KOPT-K1 (cell line): ENCODE measurements around the gene SLC25A13.

Experiments
- H3K27ac ChIP-seq: fragments of 200-600 bp; sonication (generic); 2 replicates; pipeline ENCODE4 v1.5.1; 2016; ENCODE audit warnings: antibody characterized with exemption, mild to moderate bottlenecking, low read depth, low read length; ENCODE audit not compliant: poor library complexity, severe bottlenecking
- H3K36me3 ChIP-seq: fragments of 200-600 bp; sonication (generic); 2 replicates; pipeline ENCODE4 v1.5.1; 2017; ENCODE audit warnings: antibody characterized with exemption, mild to moderate bottlenecking, low read length, moderate library complexity; ENCODE audit not compliant: insufficient read depth
- H3K9me3 ChIP-seq: fragments of 200-600 bp; sonication (generic); 2 replicates; pipeline ENCODE4 v1.5.1; 2017; ENCODE audit warnings: antibody characterized with exemption, low read length, mild to moderate bottlenecking; ENCODE audit not compliant: insufficient read depth, poor library complexity, severe bottlenecking

SLC25A13 gene

DNA sequence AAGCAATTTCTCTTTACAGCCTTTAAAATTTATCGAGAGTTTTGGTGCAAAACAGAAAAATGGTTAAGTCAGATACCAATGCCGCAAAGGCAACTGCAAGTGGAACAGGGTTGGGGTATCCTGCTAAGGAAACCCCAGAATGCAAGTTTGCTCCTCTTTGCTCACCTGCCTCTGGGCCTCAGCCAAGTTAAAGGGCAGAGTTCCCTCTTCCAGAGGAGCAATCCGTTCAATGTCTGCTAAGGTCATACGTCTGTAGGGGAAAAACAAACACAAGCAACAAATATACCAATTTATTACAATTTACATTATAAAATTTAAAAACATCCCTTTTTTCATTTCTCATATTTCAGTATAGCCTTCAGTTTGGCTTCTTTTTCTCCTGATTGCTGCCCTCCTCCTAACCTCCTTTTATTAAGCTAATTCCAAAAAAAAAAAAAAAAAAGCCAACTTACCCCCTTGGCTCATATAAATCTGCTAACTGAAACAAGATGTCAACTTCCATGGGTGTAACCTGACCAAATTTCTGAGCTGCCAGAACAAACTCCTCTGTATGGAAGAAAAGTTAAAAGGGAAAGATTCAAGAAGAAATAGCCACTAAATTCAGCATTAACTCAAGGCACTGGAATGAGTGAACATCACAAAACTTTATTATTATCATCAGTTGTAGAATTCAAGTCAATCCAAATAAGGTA lies 132.6 kb downstream of the SLC25A13 start:
- H3K36me3 ChIP-seq = peaks cover 5% of the 10 kb centered on the region; the same call in 1 of the 2 replicates
- H3K9me3 ChIP-seq = no peaks in the 10 kb centered on the region
- H3K27ac ChIP-seq = no peak overlapping the region

DNA sequence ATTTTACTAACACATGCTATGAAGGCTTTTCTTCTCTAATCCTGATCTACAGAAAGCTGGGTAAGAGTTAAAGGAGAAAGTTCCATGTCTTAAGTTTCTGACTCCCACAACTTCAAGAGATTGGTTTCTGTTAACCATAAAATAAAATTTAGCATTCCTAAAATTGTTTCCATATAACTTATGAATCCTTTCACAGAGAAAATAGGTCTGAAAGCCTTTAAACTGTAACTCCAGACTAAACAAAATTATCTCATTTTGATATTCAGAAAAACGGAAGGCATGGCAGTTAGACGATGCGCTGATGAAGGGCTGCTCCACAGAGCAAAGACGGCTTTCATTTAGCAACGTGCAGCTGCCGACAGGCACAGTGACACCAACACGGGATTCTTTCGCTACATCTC lies 133.3 kb downstream of the SLC25A13 start:
- Histone ChIP-seq H3K36me3 (peaks cover 7% of the 10 kb centered on the region; the same call in 1 of the 2 replicates), H3K27ac (no peak overlapping the region), H3K9me3 (no peaks in the 10 kb centered on the region)

DNA sequence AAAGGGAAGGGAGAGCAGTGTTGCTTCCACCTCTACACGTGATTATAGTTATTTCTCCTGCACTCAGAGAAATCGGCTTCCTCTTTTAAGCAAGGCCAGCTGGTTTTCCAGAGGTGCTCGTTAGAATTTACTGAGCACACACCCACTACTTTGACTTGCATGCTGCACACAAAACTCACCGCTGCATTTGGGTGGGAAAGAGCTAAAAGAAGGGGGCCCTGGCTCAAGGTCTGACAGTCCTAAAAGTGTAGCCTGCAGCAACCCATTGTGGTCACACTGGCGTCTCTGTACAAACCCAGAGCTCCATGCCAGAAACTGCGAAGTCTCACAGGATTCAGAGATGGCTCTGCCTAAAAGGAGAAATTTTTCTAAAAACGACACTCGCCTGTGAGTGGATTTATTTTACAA lies 133.7 kb downstream of the SLC25A13 start:
- Histone ChIP-seq H3K9me3 (no peaks in the 10 kb centered on the region), H3K36me3 (peaks cover 11% of the 10 kb centered on the region; the same call in 1 of the 2 replicates), H3K27ac (no peak overlapping the region)

DNA sequence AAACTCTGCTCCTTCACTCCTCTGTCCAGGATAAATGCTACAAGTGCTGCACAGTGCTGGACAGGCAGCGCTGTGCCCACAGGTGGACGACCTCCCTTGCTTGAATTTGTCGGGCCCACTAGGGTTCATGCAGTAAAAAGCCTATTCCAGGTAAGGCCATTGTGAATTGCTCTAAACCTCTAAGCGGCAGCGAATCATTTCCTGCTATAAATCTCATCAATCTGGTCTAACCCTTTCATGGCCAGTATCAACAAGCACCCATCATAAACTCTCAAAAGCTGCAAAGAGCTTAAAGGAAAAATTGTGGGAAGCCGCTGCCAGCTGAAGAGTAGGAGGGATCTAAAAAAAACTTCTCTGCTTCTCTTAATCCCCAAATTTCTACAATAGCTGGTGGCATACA lies 134.2 kb downstream of the SLC25A13 start:
- Histone ChIP-seq H3K27ac (no peak overlapping the region), H3K36me3 (peaks cover 15% of the 10 kb centered on the region; the same call in 1 of the 2 replicates)

DNA sequence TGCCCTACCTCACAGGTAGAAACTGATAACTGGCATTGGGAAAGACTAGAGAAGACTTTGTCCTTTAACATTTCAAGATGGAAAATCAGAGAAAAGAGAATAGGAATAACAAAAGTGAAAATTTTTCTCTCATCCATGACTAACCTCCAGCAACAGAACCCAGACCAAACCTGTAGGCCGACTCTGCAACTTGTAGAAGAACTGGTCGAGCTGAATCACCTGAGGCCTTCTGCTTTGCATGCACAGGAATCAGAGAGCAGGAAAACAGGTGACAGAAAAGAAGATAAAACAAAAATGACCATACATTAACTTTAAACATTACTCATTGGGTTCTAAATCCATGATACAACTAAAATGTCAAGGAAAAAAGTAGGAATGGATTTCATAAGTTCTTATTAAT lies 137.1 kb downstream of the SLC25A13 start:
- H3K27ac ChIP-seq = no peak overlapping the region
- H3K9me3 ChIP-seq = no peaks in the 10 kb centered on the region
- H3K36me3 ChIP-seq = peaks cover 12% of the 10 kb centered on the region; the same call in 1 of the 2 replicates

More for the DNA sequence above, 134.2 kb downstream of the SLC25A13 start:
- H3K9me3 ChIP-seq = no peaks in the 10 kb centered on the region

DNA sequence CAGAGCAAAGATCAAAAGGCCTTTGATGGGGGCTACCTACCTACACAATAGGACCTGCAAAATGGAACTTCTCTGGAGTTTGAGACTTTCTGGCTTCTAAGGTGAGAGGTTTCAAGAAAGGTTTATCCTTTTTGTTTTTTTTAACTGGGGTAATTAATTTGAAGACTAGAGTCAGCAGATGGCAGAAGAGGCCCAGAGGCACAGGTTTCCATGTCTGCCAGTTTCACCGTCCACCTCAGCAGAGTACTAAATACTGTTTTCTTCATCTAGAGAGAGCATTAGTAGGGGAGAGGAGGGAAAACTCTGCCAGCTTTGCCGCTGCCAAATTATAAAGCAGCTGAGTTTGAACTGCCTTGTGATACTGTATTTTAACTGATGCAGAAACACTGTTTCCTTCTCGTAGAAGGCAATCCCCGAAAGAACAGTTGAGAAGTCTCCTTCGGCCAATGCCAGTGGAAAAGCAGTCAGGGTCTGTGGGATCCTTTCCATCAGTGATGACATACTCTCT lies 138.7 kb downstream of the SLC25A13 start:
- H3K27ac ChIP-seq = no peak overlapping the region
- H3K9me3 ChIP-seq = no peaks in the 10 kb centered on the region
- H3K36me3 ChIP-seq = peaks cover 12% of the 10 kb centered on the region; the same call in 1 of the 2 replicates

DNA sequence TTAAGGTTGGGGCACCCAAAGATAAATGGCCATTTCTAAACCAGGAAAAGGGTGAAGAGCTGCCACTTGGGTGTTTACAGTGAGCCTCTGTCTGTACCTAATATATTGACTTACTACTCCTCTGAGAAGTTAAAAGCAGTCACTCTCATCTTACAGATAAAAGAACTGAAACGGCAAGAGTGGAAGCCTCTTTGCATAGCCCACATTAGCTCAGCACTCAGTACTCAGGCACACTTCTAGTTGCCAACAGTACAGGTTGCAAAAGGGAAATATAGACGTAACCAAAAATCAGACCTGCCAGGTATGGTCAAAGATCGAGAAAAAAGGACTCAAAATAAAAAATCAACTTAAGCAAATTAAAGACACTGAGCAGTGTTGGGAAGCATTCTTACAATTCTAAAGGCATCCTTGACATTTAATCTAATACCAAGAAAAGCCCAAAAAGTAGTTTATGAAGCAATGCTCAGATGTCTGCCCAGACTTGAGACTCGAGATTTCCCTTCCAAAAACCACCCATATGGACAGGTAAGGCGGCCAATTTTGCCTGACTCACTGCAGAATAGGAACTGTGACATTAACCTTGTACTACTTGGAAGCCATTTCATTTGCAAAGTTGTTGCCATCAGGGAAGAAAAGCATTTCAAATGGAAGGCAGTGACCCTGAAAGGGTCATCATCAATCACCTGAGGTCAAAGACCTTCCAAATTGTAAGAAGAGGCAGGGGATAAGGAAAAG lies 139.3 kb downstream of the SLC25A13 start:
- Histone ChIP-seq H3K36me3 (peaks cover 12% of the 10 kb centered on the region; the same call in 1 of the 2 replicates), H3K27ac (no peak overlapping the region), H3K9me3 (no peaks in the 10 kb centered on the region)

DNA sequence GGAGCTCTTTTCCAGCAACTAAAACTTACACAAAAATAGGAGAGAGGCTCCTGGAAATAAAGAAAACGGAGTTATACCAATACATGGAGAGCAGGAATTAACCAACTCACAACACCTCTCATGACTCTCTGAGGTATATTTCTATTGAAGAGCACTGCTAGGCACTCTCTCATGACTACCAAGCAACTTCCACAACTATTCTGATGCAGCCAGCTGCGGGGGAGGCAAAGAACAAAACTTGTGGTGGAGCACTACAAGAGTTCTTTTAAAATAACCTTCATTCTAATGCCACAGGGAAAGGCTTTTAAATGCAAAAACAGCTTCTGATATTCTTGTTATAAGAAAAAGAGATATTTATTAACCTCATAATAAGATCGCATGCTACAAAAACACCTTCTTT lies 140.7 kb downstream of the SLC25A13 start:
- Histone ChIP-seq H3K27ac (no peak overlapping the region), H3K36me3 (peaks cover 12% of the 10 kb centered on the region; the same call in 1 of the 2 replicates), H3K9me3 (no peaks in the 10 kb centered on the region)

DNA sequence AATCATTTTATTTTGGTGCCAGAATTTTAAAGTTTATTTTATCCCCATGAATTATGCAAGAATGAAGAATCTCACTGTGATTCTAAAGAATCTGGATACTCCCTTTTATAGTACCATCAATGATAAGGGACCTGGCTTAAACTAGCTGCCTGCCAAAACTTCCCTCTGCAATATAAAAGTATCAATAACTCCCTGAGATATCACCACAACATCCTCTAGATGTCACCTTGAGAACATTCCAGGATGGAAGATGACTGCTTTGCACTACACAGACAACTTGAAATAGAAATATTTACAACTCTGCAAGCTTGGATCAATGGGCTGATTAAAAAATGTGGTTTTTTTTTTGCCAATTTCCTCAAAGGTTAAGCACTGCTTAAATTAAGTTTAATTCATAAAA lies 142.1 kb downstream of the SLC25A13 start:
- Histone ChIP-seq H3K36me3 (peaks cover 12% of the 10 kb centered on the region; the same call in 1 of the 2 replicates), H3K27ac (no peak overlapping the region), H3K9me3 (no peaks in the 10 kb centered on the region)

DNA sequence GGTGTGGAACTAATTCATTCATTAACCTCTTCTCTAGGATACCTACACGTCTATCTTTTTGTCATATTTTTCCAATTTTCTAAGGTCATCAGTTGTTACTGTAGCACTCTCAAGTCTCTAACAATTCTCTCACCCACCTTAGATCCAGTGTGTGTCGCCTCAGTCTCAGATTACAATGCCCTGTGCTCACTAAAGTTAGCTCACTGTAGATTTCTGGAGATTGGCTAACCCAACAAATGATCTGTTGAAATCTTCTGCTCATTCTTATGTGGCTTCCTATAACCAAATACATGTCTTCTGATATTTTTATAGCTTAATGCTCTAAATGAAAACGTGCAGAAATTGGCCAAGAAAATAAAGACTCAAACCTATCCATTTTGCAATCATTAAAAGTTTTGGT lies 142.6 kb downstream of the SLC25A13 start:
- H3K9me3 ChIP-seq = no peaks in the 10 kb centered on the region
- H3K36me3 ChIP-seq = peaks cover 12% of the 10 kb centered on the region; the same call in 1 of the 2 replicates
- H3K27ac ChIP-seq = no peak overlapping the region

DNA sequence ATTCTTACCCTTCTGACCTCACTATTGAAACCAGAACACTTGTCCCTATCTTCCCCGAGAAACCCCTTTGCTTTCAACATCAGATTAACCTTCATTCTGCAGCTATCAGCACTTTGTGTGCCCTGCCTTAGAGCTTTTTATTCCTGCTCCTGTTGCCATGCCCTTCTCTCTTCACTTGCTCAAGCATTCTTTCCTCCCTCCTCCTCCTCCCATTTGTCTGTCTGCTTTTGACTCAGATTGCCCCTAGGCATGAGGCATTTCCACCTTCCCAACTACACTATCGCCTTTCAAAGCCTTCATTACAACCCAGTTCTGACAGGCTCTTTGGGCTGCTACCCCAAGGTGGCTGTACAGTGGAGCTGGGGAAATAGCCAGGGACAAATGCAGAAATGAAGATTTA lies 143.3 kb downstream of the SLC25A13 start:
- Histone ChIP-seq H3K27ac (no peak overlapping the region), H3K36me3 (peaks cover 9% of the 10 kb centered on the region; the same call in 1 of the 2 replicates), H3K9me3 (no peaks in the 10 kb centered on the region)

DNA sequence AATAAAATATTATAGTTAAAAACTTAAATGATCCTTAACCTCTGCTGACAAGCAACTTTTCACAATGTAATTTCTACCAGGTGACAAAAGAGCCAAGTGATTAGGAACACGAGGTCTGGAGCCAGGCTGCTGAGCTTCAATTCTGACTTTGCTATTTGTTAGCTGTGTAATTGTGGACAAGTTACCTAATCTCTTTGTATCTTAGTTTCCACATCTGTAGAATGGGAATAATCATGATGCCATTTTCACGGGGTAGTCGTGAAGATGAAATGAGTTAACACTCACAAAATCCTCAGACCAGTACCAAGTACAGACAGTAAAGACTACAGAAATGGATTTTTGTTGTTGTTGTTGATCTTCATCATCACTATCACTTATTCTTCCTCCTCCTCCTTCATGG lies 144.5 kb downstream of the SLC25A13 start:
- no peak overlapping the region for H3K27ac ChIP-seq

DNA sequence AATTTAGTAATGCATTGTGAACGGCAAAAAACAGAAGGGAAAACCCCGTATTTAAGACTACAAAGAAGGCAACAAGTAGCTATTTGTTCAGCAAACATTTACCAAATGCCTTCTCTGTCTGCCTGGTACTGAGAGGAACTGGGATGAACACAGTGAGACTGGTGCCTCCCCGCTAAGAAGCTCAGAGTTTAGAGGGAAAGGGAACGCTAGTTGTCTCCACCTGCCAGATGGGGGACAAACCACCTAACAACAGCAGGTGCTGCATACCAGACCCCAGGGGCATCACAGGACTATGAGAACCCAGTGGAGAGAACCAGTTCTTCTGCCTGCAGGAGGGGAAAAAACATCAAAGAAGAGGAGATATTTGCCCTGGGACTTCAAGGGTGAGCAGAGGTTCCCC lies 147.1 kb downstream of the SLC25A13 start:
- H3K9me3 ChIP-seq = no peaks in the 10 kb centered on the region
- no peak overlapping the region for H3K27ac ChIP-seq
- no peaks in the 10 kb centered on the region for H3K36me3 ChIP-seq

More for the DNA sequence above, 144.5 kb downstream of the SLC25A13 start:
- Histone ChIP-seq H3K36me3 (no peaks in the 10 kb centered on the region), H3K9me3 (no peaks in the 10 kb centered on the region)

DNA sequence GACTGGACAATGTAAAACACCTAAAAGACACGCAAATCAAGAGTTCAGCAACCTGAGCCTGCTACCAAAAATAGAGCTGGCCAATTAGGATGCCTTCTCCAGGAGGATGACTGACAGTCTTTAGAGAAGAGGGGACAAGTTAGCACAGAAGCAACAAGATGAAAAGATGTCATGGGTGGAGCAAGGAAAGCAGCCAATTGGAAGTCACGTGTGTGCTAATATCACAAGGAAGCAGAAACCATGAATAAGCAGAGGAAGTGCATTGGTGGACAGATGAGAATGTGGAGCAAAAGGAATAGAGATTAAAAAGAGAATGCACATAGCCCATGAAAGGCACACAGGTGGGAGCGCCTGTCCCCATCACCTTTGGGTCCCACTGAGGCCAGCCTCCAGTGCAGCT lies 148.1 kb downstream of the SLC25A13 start:
- Histone ChIP-seq H3K9me3 (no peaks in the 10 kb centered on the region), H3K36me3 (no peaks in the 10 kb centered on the region), H3K27ac (no peak overlapping the region)

DNA sequence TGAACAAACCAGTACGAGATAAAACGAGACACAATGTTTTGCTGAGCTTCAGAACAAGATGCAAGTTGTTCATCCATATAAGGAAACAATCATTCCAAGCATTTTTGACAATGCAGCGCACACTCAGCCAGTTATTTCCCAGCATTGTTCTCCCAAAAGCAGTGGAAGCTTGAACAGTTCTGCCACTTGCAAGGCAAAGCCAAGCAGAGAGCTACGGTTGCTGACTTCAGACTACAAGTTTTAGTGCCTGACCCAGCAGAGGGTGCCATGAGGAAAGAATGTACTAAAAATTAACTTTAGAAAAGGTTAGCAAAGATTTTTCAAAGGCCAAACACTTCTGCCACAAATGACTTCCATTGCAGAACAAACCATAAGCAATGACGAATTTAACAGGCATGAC lies 152.5 kb downstream of the SLC25A13 start:
- no peaks in the 10 kb centered on the region for H3K36me3 ChIP-seq
- H3K27ac ChIP-seq = no peak overlapping the region
- H3K9me3 ChIP-seq = no peaks in the 10 kb centered on the region
